Uterus (tissue), 2 donors: ENCODE data around the gene GRIN1.

Source experiments
- POLR2A ChIP-seq, 2 donors: fragments of 450-650 bp; IDR thresholded peaks; one replicate each; pipeline ENCODE4 v1.6.1; 2016; ENCODE audit warnings: antibody characterized with exemption in 2 of 2, mild to moderate bottlenecking in 1 of 2, moderate library complexity in 1 of 2
- TF ChIP-seq, protein P1 (sequence below), 4 experiments: fragments of 200-600 bp in 2 of 4; fragments of 450-650 bp in 2 of 4; sonication (generic) in 2 of 4; IDR thresholded peaks; one replicate each; pipeline ENCODE4 v1.5.1; 2016 to 2019; ENCODE audit warnings: antibody characterized with exemption in 4 of 4, mild to moderate bottlenecking in 2 of 4, moderate library complexity in 1 of 4

GRCh38 chr9:137107312-137107921, 31.5 kb upstream of the GRIN1 start:
- TF ChIP-seq, protein P1, sequence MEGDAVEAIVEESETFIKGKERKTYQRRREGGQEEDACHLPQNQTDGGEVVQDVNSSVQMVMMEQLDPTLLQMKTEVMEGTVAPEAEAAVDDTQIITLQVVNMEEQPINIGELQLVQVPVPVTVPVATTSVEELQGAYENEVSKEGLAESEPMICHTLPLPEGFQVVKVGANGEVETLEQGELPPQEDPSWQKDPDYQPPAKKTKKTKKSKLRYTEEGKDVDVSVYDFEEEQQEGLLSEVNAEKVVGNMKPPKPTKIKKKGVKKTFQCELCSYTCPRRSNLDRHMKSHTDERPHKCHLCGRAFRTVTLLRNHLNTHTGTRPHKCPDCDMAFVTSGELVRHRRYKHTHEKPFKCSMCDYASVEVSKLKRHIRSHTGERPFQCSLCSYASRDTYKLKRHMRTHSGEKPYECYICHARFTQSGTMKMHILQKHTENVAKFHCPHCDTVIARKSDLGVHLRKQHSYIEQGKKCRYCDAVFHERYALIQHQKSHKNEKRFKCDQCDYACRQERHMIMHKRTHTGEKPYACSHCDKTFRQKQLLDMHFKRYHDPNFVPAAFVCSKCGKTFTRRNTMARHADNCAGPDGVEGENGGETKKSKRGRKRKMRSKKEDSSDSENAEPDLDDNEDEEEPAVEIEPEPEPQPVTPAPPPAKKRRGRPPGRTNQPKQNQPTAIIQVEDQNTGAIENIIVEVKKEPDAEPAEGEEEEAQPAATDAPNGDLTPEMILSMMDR (IDR thresholded peaks at IDR 0.05) = no peak
- no peak for TF ChIP-seq POLR2A (IDR thresholded peaks at IDR 0.05)
